ENCODE data around the gene DIP2C. TPM values are rescaled to one million over a fixed set of nuclear protein-coding genes. Genes with fewer than 3 reads are reported as not detected.
"Not testable (repeated sequence)": the region's sequence is repeated elsewhere in the genome, so short reads cannot be mapped to it uniquely, and the experiment has no call there.

DIP2C gene
- total RNA-seq, 2 donors from 2014 or later = 9.6 to 11.9 TPM

DNA sequence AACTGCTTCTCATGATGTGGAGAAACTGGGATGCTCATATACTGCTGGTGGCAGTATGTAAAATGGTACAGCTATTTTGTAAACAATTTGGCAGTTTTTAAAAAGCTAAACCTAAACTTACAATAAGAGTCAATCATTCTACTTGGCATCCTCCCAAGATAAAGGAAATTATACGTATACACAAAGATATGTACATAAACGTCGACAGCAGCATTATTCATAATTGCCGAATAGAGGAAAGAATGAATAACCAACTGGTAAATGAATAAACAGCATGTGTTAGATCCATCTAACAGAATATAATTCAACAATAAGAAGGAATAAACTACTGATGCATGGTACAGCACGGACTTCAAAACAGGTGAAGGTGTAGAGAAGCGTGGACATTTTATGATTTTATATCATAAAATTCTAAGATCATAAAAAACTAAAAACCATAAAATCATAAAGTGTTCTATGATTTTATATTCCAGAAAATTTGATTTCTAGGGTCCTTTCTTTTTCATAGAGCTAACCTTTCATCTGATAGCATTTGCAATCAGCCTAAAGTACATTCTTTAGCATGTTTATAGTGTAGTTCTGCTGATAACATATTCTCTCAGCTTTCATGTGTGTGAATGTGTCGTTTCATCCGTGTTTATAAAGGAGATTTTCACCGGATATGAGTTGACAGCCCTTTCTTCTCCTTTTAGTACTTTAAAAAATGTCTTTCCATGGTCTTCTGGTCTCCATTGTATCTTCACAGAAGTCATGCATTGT, 261.5 kb downstream of the DIP2C start:
- intact Hi-C loops (cut with DNase I) = no loop called here
- Histone ChIP-seq H3K27me3 (no peaks in the 10 kb centered on the region), H3K27ac (no peak overlapping the region), H3K4me3 (no peak overlapping the region), H3K4me1 (no peaks in the 10 kb centered on the region), H3K9me3 (no peaks in the 10 kb centered on the region), H3K36me3 (replicated peaks in 1 of 2; ENCODE audit: insufficient read depth in 1 of 2, low read depth in 2 of 2) (no peaks in the 10 kb centered on the region)
- ATAC-seq (no peak), DNase-seq (no peak)
- no peak for TF ChIP-seq POLR2A (IDR thresholded peaks at IDR 0.05)
- TF ChIP-seq, protein P1, sequence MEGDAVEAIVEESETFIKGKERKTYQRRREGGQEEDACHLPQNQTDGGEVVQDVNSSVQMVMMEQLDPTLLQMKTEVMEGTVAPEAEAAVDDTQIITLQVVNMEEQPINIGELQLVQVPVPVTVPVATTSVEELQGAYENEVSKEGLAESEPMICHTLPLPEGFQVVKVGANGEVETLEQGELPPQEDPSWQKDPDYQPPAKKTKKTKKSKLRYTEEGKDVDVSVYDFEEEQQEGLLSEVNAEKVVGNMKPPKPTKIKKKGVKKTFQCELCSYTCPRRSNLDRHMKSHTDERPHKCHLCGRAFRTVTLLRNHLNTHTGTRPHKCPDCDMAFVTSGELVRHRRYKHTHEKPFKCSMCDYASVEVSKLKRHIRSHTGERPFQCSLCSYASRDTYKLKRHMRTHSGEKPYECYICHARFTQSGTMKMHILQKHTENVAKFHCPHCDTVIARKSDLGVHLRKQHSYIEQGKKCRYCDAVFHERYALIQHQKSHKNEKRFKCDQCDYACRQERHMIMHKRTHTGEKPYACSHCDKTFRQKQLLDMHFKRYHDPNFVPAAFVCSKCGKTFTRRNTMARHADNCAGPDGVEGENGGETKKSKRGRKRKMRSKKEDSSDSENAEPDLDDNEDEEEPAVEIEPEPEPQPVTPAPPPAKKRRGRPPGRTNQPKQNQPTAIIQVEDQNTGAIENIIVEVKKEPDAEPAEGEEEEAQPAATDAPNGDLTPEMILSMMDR (IDR thresholded peaks at IDR 0.05) = no peak
- 63 to 67% methylated on average over 9 of the region's 9 CpGs for WGBS, 2 donors

DNA sequence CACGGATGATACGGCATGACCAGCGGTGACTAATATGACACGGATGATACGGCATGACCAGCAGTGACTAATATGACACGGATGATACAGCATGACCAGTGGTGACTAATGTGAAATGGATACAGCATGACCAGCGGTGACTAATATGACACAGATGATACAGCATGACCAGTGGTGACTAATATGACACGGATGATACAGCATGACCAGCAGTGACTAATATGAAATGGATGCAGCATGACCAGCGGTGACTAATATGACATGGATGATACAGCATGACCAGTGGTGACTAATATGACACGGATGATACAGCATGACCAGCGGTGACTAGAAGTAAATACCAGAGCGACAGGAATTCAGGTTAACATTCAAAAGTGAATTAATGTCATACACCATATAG, 264.1 kb downstream of the DIP2C start:
- WGBS, 2 donors = 93 to 96% methylated on average over 12 of the region's 12 CpGs

DNA sequence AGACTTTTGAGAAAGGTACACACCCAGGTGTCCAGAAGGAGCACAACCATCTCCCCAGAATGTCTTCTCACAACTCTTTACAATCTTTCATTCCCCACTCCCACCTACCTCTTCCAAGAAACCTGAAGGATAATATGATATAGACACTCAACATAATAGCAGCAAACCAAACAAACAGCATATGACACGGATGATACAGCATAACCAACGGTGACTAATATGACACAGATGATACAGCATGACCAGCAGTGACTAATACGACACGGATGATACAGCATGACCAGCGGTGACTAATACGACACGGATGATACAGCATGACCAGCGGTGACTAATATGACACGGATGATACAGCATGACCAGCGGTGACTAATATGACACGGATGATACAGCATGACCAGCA, 264.7 kb downstream of the DIP2C start:
- H3K36me3 ChIP-seq (replicated peaks in 1 of 2; ENCODE audit: insufficient read depth in 1 of 2, low read depth in 2 of 2); H3K27me3 ChIP-seq; DNase-seq; intact Hi-C loops (cut with DNase I); ATAC-seq; H3K4me1 ChIP-seq; H3K4me3 ChIP-seq; H3K27ac ChIP-seq; H3K9me3 ChIP-seq: not testable (repeated sequence)
- WGBS, 2 donors = 88 to 90% methylated on average over 9 to 10 of the region's 11 CpGs

More for the DNA sequence above, 264.1 kb downstream of the DIP2C start:
- H3K36me3 ChIP-seq (replicated peaks in 1 of 2; ENCODE audit: insufficient read depth in 1 of 2, low read depth in 2 of 2); H3K4me1 ChIP-seq; intact Hi-C loops (cut with DNase I); H3K9me3 ChIP-seq; H3K27ac ChIP-seq; ATAC-seq; H3K4me3 ChIP-seq; DNase-seq; H3K27me3 ChIP-seq: not testable (repeated sequence)

DNA sequence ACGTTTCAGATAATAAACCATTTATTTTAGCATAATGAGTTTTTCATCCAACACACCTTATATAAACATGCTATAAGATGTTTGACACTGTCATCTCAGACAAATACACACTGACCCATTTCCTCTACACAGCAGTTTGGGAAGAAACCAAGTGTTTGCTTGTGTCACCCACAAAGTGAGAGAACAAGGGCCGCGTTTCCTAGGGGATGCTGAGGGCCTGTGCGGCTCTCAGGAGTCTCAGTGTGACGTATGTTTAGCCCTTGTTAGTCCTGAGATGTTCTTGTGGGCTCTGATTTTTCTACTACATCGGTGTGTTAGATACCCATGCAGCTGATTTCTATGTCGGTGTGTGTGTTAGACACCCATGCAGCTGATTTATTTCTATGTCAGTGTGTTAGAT, 266.3 kb downstream of the DIP2C start:
- no peak overlapping the region for H3K27ac ChIP-seq
- peaks cover 0 to 5% of the 10 kb centered on the region in 2 donors for H3K36me3 ChIP-seq (replicated peaks in 1 of 2; ENCODE audit: insufficient read depth in 1 of 2, low read depth in 2 of 2)
- ATAC-seq (no peak), DNase-seq (no peak)
- TF ChIP-seq, protein P1 (IDR thresholded peaks at IDR 0.05) = no peak
- WGBS, 2 donors = 84 to 89% methylated on average over 7 of the region's 7 CpGs
- H3K4me1 ChIP-seq = no peaks in the 10 kb centered on the region
- H3K4me3 ChIP-seq = no peak overlapping the region
- no peaks in the 10 kb centered on the region for H3K9me3 ChIP-seq
- intact Hi-C loops (cut with DNase I) = no loop called here
- H3K27me3 ChIP-seq = no peaks in the 10 kb centered on the region

DNA sequence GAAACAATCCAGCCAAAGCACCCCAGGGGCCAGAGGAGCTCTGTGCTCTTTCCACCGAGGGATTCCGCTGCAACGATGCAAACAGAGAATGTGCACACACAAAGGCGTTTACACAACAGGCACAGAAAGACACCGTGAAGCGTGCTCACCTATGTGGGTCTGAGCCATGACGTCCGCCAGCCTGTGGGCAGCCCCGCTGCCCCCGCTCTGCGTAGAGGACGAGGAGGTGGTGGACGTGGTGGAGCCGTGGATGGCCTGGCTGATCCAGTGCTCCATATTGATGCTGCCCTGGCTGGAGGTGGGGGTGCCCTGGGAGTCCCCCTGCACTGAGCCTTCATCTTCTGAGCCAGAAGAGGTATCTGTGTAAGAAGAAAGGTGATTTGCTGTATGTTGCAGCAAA, 266.8 kb downstream of the DIP2C start:
- Histone ChIP-seq H3K9me3 (no peaks in the 10 kb centered on the region), H3K36me3 (replicated peaks in 1 of 2; ENCODE audit: insufficient read depth in 1 of 2, low read depth in 2 of 2) (peaks cover 0 to 5% of the 10 kb centered on the region in 2 donors), H3K27ac (no peak overlapping the region), H3K4me1 (no peaks in the 10 kb centered on the region), H3K4me3 (no peak overlapping the region), H3K27me3 (no peaks in the 10 kb centered on the region)
- no peak for ATAC-seq
- 85 to 88% methylated on average over 13 to 14 of the region's 14 CpGs for whole genome bisulfite sequencing, 2 donors
- TF ChIP-seq POLR2A (IDR thresholded peaks at IDR 0.05) = no peak
- TF ChIP-seq, protein P1 (IDR thresholded peaks at IDR 0.05) = no peak
- DNase-seq = no peak
- intact Hi-C loops (cut with DNase I) = no loop called here

DNA sequence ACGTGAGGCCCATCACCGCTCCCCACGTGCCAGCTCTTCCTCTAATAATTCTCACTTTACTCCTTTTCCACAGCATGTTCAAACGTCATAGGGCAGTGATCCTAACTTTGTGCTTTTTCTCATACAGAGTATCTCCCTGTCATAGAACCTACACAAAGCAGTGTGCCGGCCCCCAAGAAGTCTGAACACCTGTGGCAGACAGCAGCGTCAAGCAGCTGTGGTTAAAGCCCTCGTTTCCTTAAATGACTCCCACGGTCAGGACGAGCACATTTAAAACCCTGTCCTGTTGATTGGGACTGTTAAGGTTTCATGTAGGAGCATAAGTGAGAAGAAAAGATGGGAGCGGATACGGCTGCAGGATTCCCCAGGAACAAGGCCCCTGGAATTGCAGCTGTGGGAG, 267.2 kb downstream of the DIP2C start:
- Histone ChIP-seq H3K27me3 (no peaks in the 10 kb centered on the region), H3K27ac (no peak overlapping the region), H3K36me3 (replicated peaks in 1 of 2; ENCODE audit: insufficient read depth in 1 of 2, low read depth in 2 of 2) (peaks cover 0 to 5% of the 10 kb centered on the region in 2 donors), H3K4me1 (no peaks in the 10 kb centered on the region), H3K4me3 (no peak overlapping the region), H3K9me3 (no peaks in the 10 kb centered on the region)
- 81 to 88% methylated on average over 11 of the region's 11 CpGs for WGBS, 2 donors
- DNase-seq (no peak), ATAC-seq (no peak)
- intact Hi-C loops (cut with DNase I) = no loop called here
- TF ChIP-seq POLR2A (IDR thresholded peaks at IDR 0.05) = no peak
- TF ChIP-seq, protein P1 (IDR thresholded peaks at IDR 0.05) = no peak
